OCI-LY7 (cell line): Measurements from ENCODE around the gene SMIM15.

Experiments
- CTCF ChIP-seq: fragments of 200-600 bp; sonication (generic); conservative IDR thresholded peaks from 2 replicates; pipeline ENCODE4 v1.5.1; 2014; ENCODE audit warnings: mild to moderate bottlenecking, antibody characterized with exemption, low read length, moderate library complexity, mixed read lengths
- EZH2phosphoT487 ChIP-seq: fragments of 200-600 bp; sonication (generic); IDR thresholded peaks from 2 replicates; pipeline ENCODE4 v1.6.1; 2018; ENCODE audit warnings: low read depth, borderline replicate concordance, mild to moderate bottlenecking, mixed run types, antibody characterized with exemption, low read length, moderate library complexity, mixed read lengths

DNA sequence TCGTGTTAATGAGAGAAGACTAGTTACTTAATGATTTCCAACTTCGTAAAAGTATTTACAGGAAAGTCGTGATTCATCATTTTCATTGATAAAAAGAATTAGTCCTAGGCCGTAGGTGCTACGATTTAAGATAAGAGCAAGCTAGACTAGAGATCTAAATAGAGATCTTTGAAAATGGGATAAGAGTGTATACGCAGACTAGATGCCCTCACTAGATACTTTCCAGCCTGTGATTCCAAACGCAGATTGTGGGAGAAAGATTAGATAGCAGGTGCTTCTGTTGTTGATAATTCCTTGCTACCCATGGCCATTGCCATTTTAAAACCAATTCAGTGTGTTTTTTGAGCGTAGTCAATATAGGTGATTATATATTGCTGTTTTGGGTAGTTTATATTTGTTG lies 6.7 kb upstream of the SMIM15 start:
- TF ChIP-seq CTCF (no peak), EZH2phosphoT487 (no peak)
